Thoracic aorta endothelial cell (primary cell): ENCODE results near the gene SERP2. TPM values are rescaled to one million over a fixed set of nuclear protein-coding genes. Genes with fewer than 3 reads are reported as not detected.

Source experiments
- total RNA-seq: library from RNA; depleted of rRNA; stranded (reverse); fragments of >200 nt; gene quantifications from 2 replicates; pipeline ENCODE4 v1.2.3, GENCODE V29; 2012

Gene SERP2
- 0.36 and 0.80 TPM in 2 replicates for total RNA-seq

GRCh38 chr13:44373601-44374347 lies at the start of gene SERP2:
SERP2 (plus strand) TSS chr13:44373824; CDS start chr13:44374026, 202 bp downstream.

Other genes starting within 250 kb of the SERP2 start
- gene TSC22D1, start 202.5 kb downstream of the SERP2 start, total RNA-seq, result 57.1 and 57.7 TPM in 2 replicates